Cardiac muscle cell (in vitro differentiated cells and primary cell): ENCODE data around the gene BLACAT1. TPM values are rescaled to one million over a fixed set of nuclear protein-coding genes. Genes with fewer than 3 reads are reported as not detected.

Experiments
- DNase-seq, 2 donors: peaks; one replicate each; pipeline versions ENCODE4 v3.0.0 to v3.0.0-alpha.2; 2010 to 2017; ENCODE audit warnings: low read depth in 1 of 2, low spot score in 1 of 2
- H3K27ac ChIP-seq: fragments of 200-600 bp; sonication (generic); 2 replicates; pipeline ENCODE4 v1.5.1; 2016
- H3K27me3 ChIP-seq: fragments of 200-600 bp; sonication (generic); 2 replicates; pipeline ENCODE4 v1.6.0; 2016; ENCODE audit warnings: control low read depth
- H3K36me3 ChIP-seq: fragments of 200-600 bp; sonication (generic); 2 replicates; pipeline ENCODE4 v1.5.1; 2016; ENCODE audit warnings: control low read depth
- H3K4me1 ChIP-seq: fragments of 200-600 bp; sonication (generic); 2 replicates; pipeline ENCODE4 v1.8.1; 2017; ENCODE audit warnings: low read depth, mild to moderate bottlenecking, mixed run types
- H3K4me3 ChIP-seq: fragments of 200-600 bp; sonication (generic); 2 replicates; pipeline ENCODE4 v1.5.1; 2016; ENCODE audit warnings: mild to moderate bottlenecking
- H3K9me3 ChIP-seq: fragments of 200-600 bp; sonication (generic); 2 replicates; pipeline ENCODE4 v1.5.1; 2017; ENCODE audit warnings: low read depth, mild to moderate bottlenecking, control low read depth
- polyA plus RNA-seq: library from polyadenylated mRNA; unstranded; fragments of >200 nt; fragmentation: Nextera tagmentation; extraction: Ambion mirVana; gene quantifications from 2 replicates; pipeline ENCODE4 v1.2.1, GENCODE V29; 2016
- total RNA-seq: library from RNA; depleted of rRNA; stranded (reverse); fragments of >200 nt; gene quantifications from 2 replicates; pipeline ENCODE4 v1.2.3, GENCODE V29; 2016
- TF ChIP-seq, protein P1 (sequence below): IDR thresholded peaks from 2 replicates; pipeline ENCODE4 v1.5.1; 2012; ENCODE audit warnings: low read depth, mild to moderate bottlenecking, low read length

Gene BLACAT1
- total and polyA plus RNA-seq, 2 experiments from 2014 or later, result 0.66 TPM; not detected in 1

GRCh38 chr1:205476648-205477047 lies 20.8 kb upstream of the BLACAT1 start:
- Histone ChIP-seq H3K4me3 (no peak overlapping the region), H3K4me1 (no peaks in the 10 kb centered on the region), H3K27ac (no peak overlapping the region), H3K27me3 (peaks cover 5% of the 10 kb centered on the region), H3K36me3 (no peaks in the 10 kb centered on the region), H3K9me3 (no peaks in the 10 kb centered on the region)
- TF ChIP-seq, protein P1, sequence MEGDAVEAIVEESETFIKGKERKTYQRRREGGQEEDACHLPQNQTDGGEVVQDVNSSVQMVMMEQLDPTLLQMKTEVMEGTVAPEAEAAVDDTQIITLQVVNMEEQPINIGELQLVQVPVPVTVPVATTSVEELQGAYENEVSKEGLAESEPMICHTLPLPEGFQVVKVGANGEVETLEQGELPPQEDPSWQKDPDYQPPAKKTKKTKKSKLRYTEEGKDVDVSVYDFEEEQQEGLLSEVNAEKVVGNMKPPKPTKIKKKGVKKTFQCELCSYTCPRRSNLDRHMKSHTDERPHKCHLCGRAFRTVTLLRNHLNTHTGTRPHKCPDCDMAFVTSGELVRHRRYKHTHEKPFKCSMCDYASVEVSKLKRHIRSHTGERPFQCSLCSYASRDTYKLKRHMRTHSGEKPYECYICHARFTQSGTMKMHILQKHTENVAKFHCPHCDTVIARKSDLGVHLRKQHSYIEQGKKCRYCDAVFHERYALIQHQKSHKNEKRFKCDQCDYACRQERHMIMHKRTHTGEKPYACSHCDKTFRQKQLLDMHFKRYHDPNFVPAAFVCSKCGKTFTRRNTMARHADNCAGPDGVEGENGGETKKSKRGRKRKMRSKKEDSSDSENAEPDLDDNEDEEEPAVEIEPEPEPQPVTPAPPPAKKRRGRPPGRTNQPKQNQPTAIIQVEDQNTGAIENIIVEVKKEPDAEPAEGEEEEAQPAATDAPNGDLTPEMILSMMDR, result no peak
- no peak for DNase-seq

- no peaks in the 10 kb centered on the region for H3K4me1 ChIP-seq
- H3K36me3 ChIP-seq, result no peaks in the 10 kb centered on the region
- no peaks in the 10 kb centered on the region for H3K9me3 ChIP-seq
- H3K27ac ChIP-seq, result no peak overlapping the region
- TF ChIP-seq, protein P1, result no peak
- H3K4me3 ChIP-seq, result no peak overlapping the region
- no peak for DNase-seq
- H3K27me3 ChIP-seq, result no peaks in the 10 kb centered on the region
These were observed 20.0 kb upstream of the BLACAT1 start for GRCh38 chr1:205475855-205476254.

GRCh38 chr1:205474571-205474970 lies 18.7 kb upstream of the BLACAT1 start:
- Histone ChIP-seq H3K36me3 (no peaks in the 10 kb centered on the region), H3K27me3 (no peaks in the 10 kb centered on the region), H3K4me3 (no peak overlapping the region), H3K4me1 (no peaks in the 10 kb centered on the region), H3K9me3 (no peaks in the 10 kb centered on the region), H3K27ac (no peak overlapping the region)
- TF ChIP-seq, protein P1, result no peak
- no peak for DNase-seq

DNA sequence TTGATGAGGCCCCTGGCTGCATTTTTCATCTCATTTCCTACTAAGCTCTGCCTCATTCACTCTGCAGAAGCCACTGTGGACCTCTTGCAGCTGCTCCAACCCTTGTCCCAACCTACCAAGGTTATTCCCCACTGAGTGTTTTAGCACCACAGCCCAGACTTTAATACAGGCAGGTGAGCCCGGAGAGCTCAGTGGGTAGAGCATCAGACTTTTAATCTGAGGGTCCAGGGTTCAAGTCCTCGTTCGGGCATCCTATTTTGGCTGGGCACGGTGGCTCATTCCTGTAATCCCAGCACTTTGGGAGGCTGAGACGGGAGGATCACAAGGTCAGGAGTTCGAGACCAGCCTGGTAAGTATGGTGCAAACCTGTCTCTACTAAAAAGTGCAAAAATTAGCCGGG lies 18.1 kb upstream of the BLACAT1 start:
- H3K4me3 ChIP-seq, result no peak overlapping the region
- H3K36me3 ChIP-seq, result no peaks in the 10 kb centered on the region
- H3K27ac ChIP-seq, result no peak overlapping the region
- no peaks in the 10 kb centered on the region for H3K4me1 ChIP-seq
- no peaks in the 10 kb centered on the region for H3K9me3 ChIP-seq
- DNase-seq, result no peak
- no peaks in the 10 kb centered on the region for H3K27me3 ChIP-seq
- TF ChIP-seq, protein P1, result no peak

- H3K4me3 ChIP-seq, result no peak overlapping the region
- TF ChIP-seq, protein P1, result no peak
- DNase-seq, result no peak
- H3K27me3 ChIP-seq, result no peaks in the 10 kb centered on the region
- H3K27ac ChIP-seq, result no peak overlapping the region
- no peaks in the 10 kb centered on the region for H3K9me3 ChIP-seq
- no peaks in the 10 kb centered on the region for H3K4me1 ChIP-seq
- H3K36me3 ChIP-seq, result no peaks in the 10 kb centered on the region
These were observed 17.6 kb upstream of the BLACAT1 start for GRCh38 chr1:205473475-205473874.
